ENCODE data around the gene CORO6. TPM values are rescaled to one million over a fixed set of nuclear protein-coding genes. Genes with fewer than 3 reads are reported as not detected.

The CORO6 gene
- polyA plus RNA-seq, 1 donor from 2014 or later: 4.3 TPM

DNA sequence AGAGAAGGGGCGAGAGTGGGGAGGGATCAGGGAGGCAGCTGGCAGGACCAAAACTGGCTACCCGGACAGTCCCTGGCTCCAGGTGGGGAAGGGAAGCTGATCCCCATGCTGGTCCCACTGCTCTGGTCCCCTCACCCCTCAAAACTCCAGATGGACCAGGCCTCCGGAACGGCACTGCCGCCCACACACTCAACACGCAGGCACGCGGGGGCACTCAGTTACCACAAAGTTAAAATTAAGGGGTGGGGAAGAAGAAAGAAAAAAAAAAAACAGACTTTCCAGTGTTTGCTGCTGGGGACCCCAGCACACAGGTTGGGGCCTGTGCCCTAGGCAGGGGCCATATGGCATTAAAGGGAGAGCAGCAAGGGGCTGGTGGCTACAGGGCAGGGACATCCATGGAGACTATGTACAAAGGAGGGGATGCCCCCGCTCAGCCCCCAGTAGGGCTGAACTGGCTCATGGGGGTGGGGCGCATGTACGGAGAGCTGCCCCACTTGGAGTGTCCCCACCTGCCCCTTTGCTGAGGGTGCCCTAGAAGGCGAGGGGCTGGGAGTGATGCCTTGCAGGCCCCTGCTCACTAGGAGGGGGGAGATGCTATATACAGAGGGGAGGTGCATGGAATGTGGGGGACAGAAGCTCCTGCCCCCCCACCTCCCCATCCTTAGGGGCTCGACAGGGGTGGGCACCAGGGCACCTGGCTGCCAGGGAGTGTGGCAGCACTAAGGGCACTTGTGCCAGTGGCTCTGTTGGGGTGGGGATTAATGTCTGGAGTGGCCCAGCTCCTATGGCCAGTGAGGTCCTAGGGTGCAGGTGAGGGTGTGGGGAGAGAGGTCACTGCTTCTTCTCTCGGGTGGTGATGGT lies 48.6 kb downstream of the CORO6 start:
- no peaks in the 10 kb centered on the region for H3K9me2 ChIP-seq (ENCODE audit: insufficient read depth, low read length)
- no peaks in the 10 kb centered on the region for H3K79me2 ChIP-seq (replicated peaks; ENCODE audit: insufficient read depth, low read length)
- TF ChIP-seq RAD21 (conservative IDR thresholded peaks at IDR 0.05) (no peak), SMC3 (conservative IDR thresholded peaks at IDR 0.05; ENCODE audit: poor library complexity) (no peak), EP300 (conservative IDR thresholded peaks at IDR 0.05; ENCODE audit: poor library complexity, severe bottlenecking) (no peak), CTCF (IDR thresholded peaks at IDR 0.05; ENCODE audit: poor library complexity, severe bottlenecking) (no peak), TAF1 (IDR thresholded peaks at IDR 0.05; ENCODE audit: low read depth) (no peak), POLR2AphosphoS5 (IDR thresholded peaks at IDR 0.05) (no peak), MXI1 (conservative IDR thresholded peaks at IDR 0.05; ENCODE audit: poor library complexity, severe bottlenecking) (no peak), EZH2 (IDR thresholded peaks at IDR 0.05; ENCODE audit: borderline replicate concordance, insufficient read depth, low read length, poor library complexity, severe bottlenecking) (no peak)
- TF ChIP-seq, protein P1, sequence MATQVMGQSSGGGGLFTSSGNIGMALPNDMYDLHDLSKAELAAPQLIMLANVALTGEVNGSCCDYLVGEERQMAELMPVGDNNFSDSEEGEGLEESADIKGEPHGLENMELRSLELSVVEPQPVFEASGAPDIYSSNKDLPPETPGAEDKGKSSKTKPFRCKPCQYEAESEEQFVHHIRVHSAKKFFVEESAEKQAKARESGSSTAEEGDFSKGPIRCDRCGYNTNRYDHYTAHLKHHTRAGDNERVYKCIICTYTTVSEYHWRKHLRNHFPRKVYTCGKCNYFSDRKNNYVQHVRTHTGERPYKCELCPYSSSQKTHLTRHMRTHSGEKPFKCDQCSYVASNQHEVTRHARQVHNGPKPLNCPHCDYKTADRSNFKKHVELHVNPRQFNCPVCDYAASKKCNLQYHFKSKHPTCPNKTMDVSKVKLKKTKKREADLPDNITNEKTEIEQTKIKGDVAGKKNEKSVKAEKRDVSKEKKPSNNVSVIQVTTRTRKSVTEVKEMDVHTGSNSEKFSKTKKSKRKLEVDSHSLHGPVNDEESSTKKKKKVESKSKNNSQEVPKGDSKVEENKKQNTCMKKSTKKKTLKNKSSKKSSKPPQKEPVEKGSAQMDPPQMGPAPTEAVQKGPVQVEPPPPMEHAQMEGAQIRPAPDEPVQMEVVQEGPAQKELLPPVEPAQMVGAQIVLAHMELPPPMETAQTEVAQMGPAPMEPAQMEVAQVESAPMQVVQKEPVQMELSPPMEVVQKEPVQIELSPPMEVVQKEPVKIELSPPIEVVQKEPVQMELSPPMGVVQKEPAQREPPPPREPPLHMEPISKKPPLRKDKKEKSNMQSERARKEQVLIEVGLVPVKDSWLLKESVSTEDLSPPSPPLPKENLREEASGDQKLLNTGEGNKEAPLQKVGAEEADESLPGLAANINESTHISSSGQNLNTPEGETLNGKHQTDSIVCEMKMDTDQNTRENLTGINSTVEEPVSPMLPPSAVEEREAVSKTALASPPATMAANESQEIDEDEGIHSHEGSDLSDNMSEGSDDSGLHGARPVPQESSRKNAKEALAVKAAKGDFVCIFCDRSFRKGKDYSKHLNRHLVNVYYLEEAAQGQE (IDR thresholded peaks at IDR 0.05; ENCODE audit: borderline replicate concordance): no peak
- no peak overlapping the region for H2AFZ ChIP-seq (ENCODE audit: low read depth, low read length)
- no peak overlapping the region for H3K9ac ChIP-seq (ENCODE audit: low read length)
- no peaks in the 10 kb centered on the region for H3K9me3 ChIP-seq (ENCODE audit: low read length)
- H3K4me3 ChIP-seq (ENCODE audit: low read length): no peak overlapping the region
- H3K36me3 ChIP-seq (ENCODE audit: insufficient read depth, low read length): no peaks in the 10 kb centered on the region
- H3K27ac ChIP-seq (ENCODE audit: low read length): no peak overlapping the region
- no peaks in the 10 kb centered on the region for H3F3A ChIP-seq (ENCODE audit: insufficient read depth, low read length, poor library complexity, severe bottlenecking)
- no peak overlapping the region for H3K4me2 ChIP-seq (ENCODE audit: low read length)
- no peaks in the 10 kb centered on the region for H4K20me1 ChIP-seq (ENCODE audit: insufficient read depth)
- no peaks in the 10 kb centered on the region for H3K27me3 ChIP-seq (ENCODE audit: insufficient read depth, low read depth, low read length)

GRCh38 chr17:29573558-29573869 lies 49.2 kb downstream of the CORO6 start:
- Histone ChIP-seq H3K27me3 (ENCODE audit: insufficient read depth, low read depth, low read length) (no peaks in the 10 kb centered on the region), H3K9ac (ENCODE audit: low read length) (no peak overlapping the region), H3K79me2 (replicated peaks; ENCODE audit: insufficient read depth, low read length) (no peaks in the 10 kb centered on the region), H3K9me2 (ENCODE audit: insufficient read depth, low read length) (no peaks in the 10 kb centered on the region), H3K4me2 (ENCODE audit: low read length) (no peak overlapping the region), H4K20me1 (ENCODE audit: insufficient read depth) (no peaks in the 10 kb centered on the region), H3K27ac (ENCODE audit: low read length) (no peak overlapping the region), H2AFZ (ENCODE audit: low read depth, low read length) (no peak overlapping the region), H3K36me3 (ENCODE audit: insufficient read depth, low read length) (no peaks in the 10 kb centered on the region), H3K9me3 (ENCODE audit: low read length) (no peaks in the 10 kb centered on the region), H3K4me3 (ENCODE audit: low read length) (no peak overlapping the region), H3F3A (ENCODE audit: insufficient read depth, low read length, poor library complexity, severe bottlenecking) (no peaks in the 10 kb centered on the region)
- no peak for TF ChIP-seq EP300 (conservative IDR thresholded peaks at IDR 0.05; ENCODE audit: poor library complexity, severe bottlenecking)

All from neural cell (in vitro differentiated cells).